ENCODE measurements around the gene DNMT1. TPM values are rescaled to one million over a fixed set of nuclear protein-coding genes. Genes with fewer than 3 reads are reported as not detected.

Gene DNMT1
- polyA plus RNA-seq, 1 of the 3 experiments (the other 2 are of a cell fraction), result 58.3 TPM

- CTCF ChIA-PET, result interaction anchor here (0.9 to 3.0 kb wide), 9 partner anchors 12 to 278 kb away, joined by 3 to 15 read pairs (median 4); partner anchors contain the start of genes DNMT1 and EIF3G
- no peak overlapping the region for H3K4me2 ChIP-seq
- no peak overlapping the region for H3K9ac ChIP-seq
- H3K4me1 ChIP-seq (ENCODE audit: control insufficient read depth in 1 of 2, insufficient read depth in 2 of 2, low read depth in 1 of 2, low read length in 1 of 2), result peaks cover 0 to 33% of the 10 kb centered on the region in 2 experiments; a peak in 1 of 4 replicates
- H3K79me2 ChIP-seq (ENCODE audit: insufficient read depth), result no peaks in the 10 kb centered on the region
- no peak overlapping the region for H2AFZ ChIP-seq (ENCODE audit: low read depth)
- H3K36me3 ChIP-seq (replicated peaks in 1 of 2; ENCODE audit: control insufficient read depth in 1 of 2, insufficient read depth in 2 of 2, low read length in 1 of 2), result peaks cover 20 to 84% of the 10 kb centered on the region in 2 experiments
- TF ChIP-seq FOXM1 (IDR thresholded peaks at IDR 0.05; ENCODE audit: low read depth), result no peak
- no peak for TF ChIP-seq CTCF (IDR thresholded peaks at IDR 0.05)
- no peak for TF ChIP-seq USF2 (IDR thresholded peaks at IDR 0.05; ENCODE audit: borderline replicate concordance, low read depth, low read length)
- TF ChIP-seq GATA2 (CRISPR knock-in tag; IDR thresholded peaks at IDR 0.05), result peak; percentile 61
- TF ChIP-seq CHD2 (IDR thresholded peaks at IDR 0.05; ENCODE audit: low read length, partially characterized antibody), result peak; percentile 83
- TF ChIP-seq FOXJ3 (CRISPR knock-in tag; IDR thresholded peaks at IDR 0.05), result no peak; the same call in 1 of the 2 replicates
- TF ChIP-seq EP300 (IDR thresholded peaks at IDR 0.05; ENCODE audit: borderline replicate concordance in 1 of 2, low read depth in 1 of 2, low read length in 1 of 2), result peak in 1 of 2 experiments; percentile 78; a peak in 2 of 4 replicates
- no peak for TF ChIP-seq NRF1 (IDR thresholded peaks at IDR 0.05; ENCODE audit: low read depth, low read length)
- TF ChIP-seq MXI1 (IDR thresholded peaks at IDR 0.05; ENCODE audit: low read depth, low read length), result 0 out of 2 replicates have a peak, but pooled peaks have one; percentile 44
- H3K4me3 ChIP-seq (ENCODE audit: low read depth in 2 of 2, low read length in 1 of 2), result no peak overlapping the region
- H3F3A ChIP-seq (replicated peaks; ENCODE audit: insufficient read depth), result no peaks in the 10 kb centered on the region
- H4K20me1 ChIP-seq (ENCODE audit: insufficient read depth), result no peaks in the 10 kb centered on the region
- WGBS (ENCODE audit: low lambda C conversion rate), result 93% methylated on average over 8 of the region's 38 CpGs
- peak overlapping the region in 1 of 2 experiments; percentile 99; a peak in 2 of 4 replicates for H3K27ac ChIP-seq (ENCODE audit: low read depth in 2 of 2, low read length in 1 of 2)
- POLR2A ChIA-PET, result interaction anchor here (1.1 to 3.2 kb wide), 7 partner anchors 17 to 114 kb away, joined by 3 to 21 read pairs (median 4); partner anchors contain the start of gene DNMT1
- no peaks in the 10 kb centered on the region for H3K9me2 ChIP-seq
- DNase-seq, result peak; percentile 81
- H3K27me3 ChIP-seq (ENCODE audit: insufficient read depth), result no peaks in the 10 kb centered on the region
- no peaks in the 10 kb centered on the region for H3K9me3 ChIP-seq
Observed at GRCh38 chr19:10137751-10138682, 56.7 kb downstream of the DNMT1 start.

- no peaks in the 10 kb centered on the region for H3K9me2 ChIP-seq
- no peak overlapping the region for H2AFZ ChIP-seq (ENCODE audit: low read depth)
- H3K4me1 ChIP-seq (ENCODE audit: control insufficient read depth in 1 of 2, insufficient read depth in 2 of 2, low read depth in 1 of 2, low read length in 1 of 2), result peaks cover 0 to 33% of the 10 kb centered on the region in 2 experiments; a peak in 1 of 4 replicates
- no peaks in the 10 kb centered on the region for H3K9me3 ChIP-seq
- H3K4me3 ChIP-seq (ENCODE audit: low read depth in 2 of 2, low read length in 1 of 2), result no peak overlapping the region
- DNase-seq, result no peak
- 94% methylated on average over 11 of the region's 14 CpGs for WGBS (ENCODE audit: low lambda C conversion rate)
- ChIA-PET POLR2A (interaction anchor here (1.4 to 3.2 kb wide), 4 partner anchors 16 to 115 kb away, joined by 4 to 21 read pairs (median 8); no protein-coding TSS in a partner anchor), CTCF (interaction anchor here (0.8 to 3.0 kb wide), 5 partner anchors 13 to 90 kb away, joined by 3 to 15 read pairs (median 7); no protein-coding TSS in a partner anchor)
- H3K27ac ChIP-seq (ENCODE audit: low read depth in 2 of 2, low read length in 1 of 2), result peak overlapping the region in 1 of 2 experiments; percentile 99; a peak in 1 of 4 replicates
- 0 out of 2 replicates have a peak, but pooled peaks cover 3% of the 10 kb centered on the region for H3K79me2 ChIP-seq (ENCODE audit: insufficient read depth)
- no peaks in the 10 kb centered on the region for H3K27me3 ChIP-seq (ENCODE audit: insufficient read depth)
- no peak overlapping the region for H3K4me2 ChIP-seq
- no peak for TF ChIP-seq ELF1 (IDR thresholded peaks at IDR 0.05)
- TF ChIP-seq USF1 (IDR thresholded peaks at IDR 0.05; ENCODE audit: borderline replicate concordance, low read depth), result no peak
- TF ChIP-seq TEAD4 (IDR thresholded peaks at IDR 0.05; ENCODE audit: borderline replicate concordance, insufficient read depth), result no peak
- H3F3A ChIP-seq (replicated peaks; ENCODE audit: insufficient read depth), result peaks cover 4% of the 10 kb centered on the region
- H3K9ac ChIP-seq, result no peak overlapping the region
- H4K20me1 ChIP-seq (ENCODE audit: insufficient read depth), result no peaks in the 10 kb centered on the region
- peaks cover 25 to 75% of the 10 kb centered on the region in 2 experiments for H3K36me3 ChIP-seq (replicated peaks in 1 of 2; ENCODE audit: control insufficient read depth in 1 of 2, insufficient read depth in 2 of 2, low read length in 1 of 2)
Observed at GRCh38 chr19:10136936-10137335, 57.8 kb downstream of the DNMT1 start.

Data from SK-N-SH (cell line).